Measurements from ENCODE around the gene CNTN5.

DNA sequence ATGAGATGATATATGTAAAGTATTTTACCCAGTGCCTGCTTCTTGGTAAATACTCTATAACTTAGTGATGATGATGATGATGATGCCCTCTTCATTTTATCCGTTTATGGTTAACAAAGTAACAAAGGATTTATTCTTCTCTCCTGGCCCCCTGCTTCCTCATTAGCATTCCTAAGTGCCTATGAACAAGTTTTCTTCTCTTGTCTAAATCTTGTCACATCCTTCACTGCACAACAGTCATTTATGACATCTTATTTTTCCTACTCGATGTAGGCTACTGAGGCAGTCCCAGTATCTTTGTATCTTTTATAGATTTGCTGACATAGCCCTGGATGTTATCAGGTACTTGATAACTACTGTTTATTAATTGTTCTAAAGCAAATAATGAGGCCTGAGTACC is 911.9 kb downstream of the CNTN5 start:
- TF ChIP-seq EZH2 (IDR thresholded peaks at IDR 0.05; ENCODE audit: insufficient read depth, poor library complexity, severe bottlenecking) (no peak), EZH2phosphoT487 (IDR thresholded peaks at IDR 0.05; ENCODE audit: insufficient read depth, low read depth) (no peak)

Measured in GM23248 (cell line).